HepG2 (cell line): ENCODE data around the gene VTN. TPM values are rescaled to one million over a fixed set of nuclear protein-coding genes. Genes with fewer than 3 reads are reported as not detected.
A peak's percentile ranks its signal among the peaks of the same experiment; 100 is the strongest.

Experiments used
- AHR ChIP-seq: IDR thresholded peaks from 2 replicates; pipeline ENCODE4 v1.6.1; 2018; ENCODE audit warnings: missing genetic modification reagents, missing compliant biosample characterization
- ATF5 ChIP-seq: sonication (generic); formaldehyde crosslinking; IDR thresholded peaks from 2 replicates; pipeline ENCODE4 v1.4.0; 2020; ENCODE audit warnings: mild to moderate bottlenecking, low read depth, missing genetic modification reagents
- ATF7-NPFF ChIP-seq: sonication (generic); formaldehyde crosslinking; IDR thresholded peaks from 2 replicates; pipeline ENCODE4 v1.8.1; 2023; ENCODE audit warnings: mild to moderate bottlenecking, low read depth, missing genetic modification reagents, moderate library complexity
- DR1 ChIP-seq: sonication (generic); formaldehyde crosslinking; IDR thresholded peaks from 2 replicates; pipeline ENCODE4 v1.8.0; 2021; ENCODE audit warnings: mild to moderate bottlenecking, missing genetic modification reagents, inconsistent platforms
- KAT7 ChIP-seq: IDR thresholded peaks from 2 replicates; pipeline ENCODE4 v1.6.1; 2018; ENCODE audit warnings: borderline replicate concordance, missing compliant biosample characterization
- KLF6 ChIP-seq: IDR thresholded peaks from 2 replicates; pipeline ENCODE4 v1.8.0; 2016; ENCODE audit warnings: missing biosample characterization, missing genetic modification reagents
- RFX1 ChIP-seq: fragments of 450-650 bp; IDR thresholded peaks from 2 replicates; pipeline ENCODE4 v1.6.1; 2017
- SMAD9 ChIP-seq: sonication (generic); formaldehyde crosslinking; IDR thresholded peaks from 2 replicates; pipeline ENCODE4 v1.5.1; 2020; ENCODE audit warnings: mild to moderate bottlenecking, missing genetic modification reagents
- ZNF121 ChIP-seq: sonication (generic); formaldehyde crosslinking; IDR thresholded peaks from 2 replicates; pipeline ENCODE4 v1.5.0; 2020; ENCODE audit warnings: mild to moderate bottlenecking, missing genetic modification reagents
- ZNF256 ChIP-seq: sonication (generic); formaldehyde crosslinking; conservative IDR thresholded peaks from 2 replicates; pipeline ENCODE4 v1.4.0; 2020; ENCODE audit warnings: missing genetic modification reagents
- ZNF274 ChIP-seq: sonication (generic); formaldehyde crosslinking; IDR thresholded peaks from 2 replicates; pipeline ENCODE4 v1.5.1; 2020; ENCODE audit warnings: mild to moderate bottlenecking, missing genetic modification reagents
- ZNF33B ChIP-seq: sonication (generic); formaldehyde crosslinking; IDR thresholded peaks from 2 replicates; pipeline ENCODE4 v1.5.1; 2020; ENCODE audit warnings: mild to moderate bottlenecking, missing genetic modification reagents
- ZSCAN22 ChIP-seq: sonication (generic); formaldehyde crosslinking; IDR thresholded peaks from 2 replicates; pipeline ENCODE4 v1.4.0; 2020; ENCODE audit warnings: mild to moderate bottlenecking, missing genetic modification reagents
- polyA plus RNA-seq, 8 experiments: library from polyadenylated mRNA; depleted of rRNA in 3 of 8; stranded (reverse) in 7 of 8; unstranded in 1 of 8; fragments of >200 nt; fragmentation: Illumina TruSeq in 4 of 8; extraction: Trizol in 4 of 8; gene quantifications; 2 replicates each; pipeline versions ENCODE4 v1.2.1 to v1.2.3, GENCODE V29; 2011 to 2016; ENCODE audit warnings: low read depth in 4 of 8, missing spikeins in 1 of 8, mixed read lengths in 1 of 8; ENCODE audit not compliant: insufficient read depth in 1 of 8
- total RNA-seq, 5 experiments: library from RNA; depleted of rRNA; stranded (reverse); fragments of >200 nt; fragmentation: Illumina TruSeq; extraction: Trizol; gene quantifications; 2 replicates each; pipeline ENCODE4 v1.2.3, GENCODE V29; 2016; ENCODE audit warnings: low read depth in 1 of 5
- TF ChIP-seq, protein P1 (sequence below): sonication (generic); formaldehyde crosslinking; IDR thresholded peaks from 2 replicates; pipeline ENCODE4 v1.5.0; 2020; ENCODE audit warnings: missing genetic modification reagents, mild to moderate bottlenecking, borderline replicate concordance
- TF ChIP-seq, protein P2 (sequence below): sonication (generic); formaldehyde crosslinking; IDR thresholded peaks from 2 replicates; pipeline ENCODE4 v1.4.0; 2020; ENCODE audit warnings: mild to moderate bottlenecking, missing genetic modification reagents
- TF ChIP-seq, protein P3 (sequence below): fragments of 450-650 bp; IDR thresholded peaks from 2 replicates; pipeline ENCODE4 v1.6.1; 2017; ENCODE audit warnings: mild to moderate bottlenecking
- TF ChIP-seq, protein P4 (sequence below): sonication (generic); formaldehyde crosslinking; IDR thresholded peaks from 2 replicates; pipeline ENCODE4 v1.4.0; 2020; ENCODE audit warnings: missing genetic modification reagents, borderline replicate concordance
- TF ChIP-seq, protein P5 (sequence below): IDR thresholded peaks from 2 replicates; pipeline ENCODE4 v1.6.1; 2016; ENCODE audit warnings: low read depth, control low read depth

VTN gene
- total and polyA plus RNA-seq, 2 of the 13 experiments (the other 11 are each of a cell fraction or from before 2014, with no cell fraction given) = 108 to 131 TPM

- TF ChIP-seq, protein P1, sequence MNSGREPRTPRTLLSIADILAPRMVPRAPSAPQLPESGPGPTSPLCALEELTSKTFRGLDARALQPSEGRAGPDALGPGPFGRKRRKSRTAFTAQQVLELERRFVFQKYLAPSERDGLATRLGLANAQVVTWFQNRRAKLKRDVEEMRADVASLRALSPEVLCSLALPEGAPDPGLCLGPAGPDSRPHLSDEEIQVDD (CRISPR knock-in tag) = no peak; the same call in 1 of the 2 replicates
- TF ChIP-seq AHR (CRISPR knock-in tag) (no peak), SMAD9 (CRISPR knock-in tag) (no peak), ZNF121 (CRISPR knock-in tag) (peak; percentile 77), RFX1 (no peak), KAT7 (CRISPR knock-in tag) (peak; percentile 74; the same call in 1 of the 2 replicates), DR1 (peak; percentile 78), ZNF256 (CRISPR knock-in tag) (no peak; the same call in 1 of the 2 replicates), ATF7-NPFF (CRISPR knock-in tag) (peak; percentile 79), ATF5 (no peak), ZNF274 (CRISPR knock-in tag) (no peak), ZSCAN22 (CRISPR knock-in tag) (0 out of 2 replicates have a peak, but pooled peaks have one; percentile 23), KLF6 (CRISPR knock-in tag) (peak; percentile 91), ZNF33B (CRISPR knock-in tag) (0 out of 2 replicates have a peak, but pooled peaks have one; percentile 24)
- TF ChIP-seq, protein P2, sequence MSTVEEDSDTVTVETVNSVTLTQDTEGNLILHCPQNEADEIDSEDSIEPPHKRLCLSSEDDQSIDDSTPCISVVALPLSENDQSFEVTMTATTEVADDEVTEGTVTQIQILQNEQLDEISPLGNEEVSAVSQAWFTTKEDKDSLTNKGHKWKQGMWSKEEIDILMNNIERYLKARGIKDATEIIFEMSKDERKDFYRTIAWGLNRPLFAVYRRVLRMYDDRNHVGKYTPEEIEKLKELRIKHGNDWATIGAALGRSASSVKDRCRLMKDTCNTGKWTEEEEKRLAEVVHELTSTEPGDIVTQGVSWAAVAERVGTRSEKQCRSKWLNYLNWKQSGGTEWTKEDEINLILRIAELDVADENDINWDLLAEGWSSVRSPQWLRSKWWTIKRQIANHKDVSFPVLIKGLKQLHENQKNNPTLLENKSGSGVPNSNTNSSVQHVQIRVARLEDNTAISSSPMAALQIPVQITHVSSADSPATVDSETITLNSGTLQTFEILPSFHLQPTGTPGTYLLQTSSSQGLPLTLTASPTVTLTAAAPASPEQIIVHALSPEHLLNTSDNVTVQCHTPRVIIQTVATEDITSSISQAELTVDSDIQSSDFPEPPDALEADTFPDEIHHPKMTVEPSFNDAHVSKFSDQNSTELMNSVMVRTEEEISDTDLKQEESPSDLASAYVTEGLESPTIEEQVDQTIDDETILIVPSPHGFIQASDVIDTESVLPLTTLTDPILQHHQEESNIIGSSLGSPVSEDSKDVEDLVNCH (CRISPR knock-in tag) = no peak
- TF ChIP-seq, protein P3, sequence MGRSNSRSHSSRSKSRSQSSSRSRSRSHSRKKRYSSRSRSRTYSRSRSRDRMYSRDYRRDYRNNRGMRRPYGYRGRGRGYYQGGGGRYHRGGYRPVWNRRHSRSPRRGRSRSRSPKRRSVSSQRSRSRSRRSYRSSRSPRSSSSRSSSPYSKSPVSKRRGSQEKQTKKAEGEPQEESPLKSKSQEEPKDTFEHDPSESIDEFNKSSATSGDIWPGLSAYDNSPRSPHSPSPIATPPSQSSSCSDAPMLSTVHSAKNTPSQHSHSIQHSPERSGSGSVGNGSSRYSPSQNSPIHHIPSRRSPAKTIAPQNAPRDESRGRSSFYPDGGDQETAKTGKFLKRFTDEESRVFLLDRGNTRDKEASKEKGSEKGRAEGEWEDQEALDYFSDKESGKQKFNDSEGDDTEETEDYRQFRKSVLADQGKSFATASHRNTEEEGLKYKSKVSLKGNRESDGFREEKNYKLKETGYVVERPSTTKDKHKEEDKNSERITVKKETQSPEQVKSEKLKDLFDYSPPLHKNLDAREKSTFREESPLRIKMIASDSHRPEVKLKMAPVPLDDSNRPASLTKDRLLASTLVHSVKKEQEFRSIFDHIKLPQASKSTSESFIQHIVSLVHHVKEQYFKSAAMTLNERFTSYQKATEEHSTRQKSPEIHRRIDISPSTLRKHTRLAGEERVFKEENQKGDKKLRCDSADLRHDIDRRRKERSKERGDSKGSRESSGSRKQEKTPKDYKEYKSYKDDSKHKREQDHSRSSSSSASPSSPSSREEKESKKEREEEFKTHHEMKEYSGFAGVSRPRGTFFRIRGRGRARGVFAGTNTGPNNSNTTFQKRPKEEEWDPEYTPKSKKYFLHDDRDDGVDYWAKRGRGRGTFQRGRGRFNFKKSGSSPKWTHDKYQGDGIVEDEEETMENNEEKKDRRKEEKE = no peak
- TF ChIP-seq, protein P4, sequence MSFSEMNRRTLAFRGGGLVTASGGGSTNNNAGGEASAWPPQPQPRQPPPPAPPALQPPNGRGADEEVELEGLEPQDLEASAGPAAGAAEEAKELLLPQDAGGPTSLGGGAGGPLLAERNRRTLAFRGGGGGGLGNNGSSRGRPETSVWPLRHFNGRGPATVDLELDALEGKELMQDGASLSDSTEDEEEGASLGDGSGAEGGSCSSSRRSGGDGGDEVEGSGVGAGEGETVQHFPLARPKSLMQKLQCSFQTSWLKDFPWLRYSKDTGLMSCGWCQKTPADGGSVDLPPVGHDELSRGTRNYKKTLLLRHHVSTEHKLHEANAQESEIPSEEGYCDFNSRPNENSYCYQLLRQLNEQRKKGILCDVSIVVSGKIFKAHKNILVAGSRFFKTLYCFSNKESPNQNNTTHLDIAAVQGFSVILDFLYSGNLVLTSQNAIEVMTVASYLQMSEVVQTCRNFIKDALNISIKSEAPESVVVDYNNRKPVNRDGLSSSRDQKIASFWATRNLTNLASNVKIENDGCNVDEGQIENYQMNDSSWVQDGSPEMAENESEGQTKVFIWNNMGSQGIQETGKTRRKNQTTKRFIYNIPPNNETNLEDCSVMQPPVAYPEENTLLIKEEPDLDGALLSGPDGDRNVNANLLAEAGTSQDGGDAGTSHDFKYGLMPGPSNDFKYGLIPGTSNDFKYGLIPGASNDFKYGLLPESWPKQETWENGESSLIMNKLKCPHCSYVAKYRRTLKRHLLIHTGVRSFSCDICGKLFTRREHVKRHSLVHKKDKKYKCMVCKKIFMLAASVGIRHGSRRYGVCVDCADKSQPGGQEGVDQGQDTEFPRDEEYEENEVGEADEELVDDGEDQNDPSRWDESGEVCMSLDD (CRISPR knock-in tag) = 0 out of 2 replicates have a peak, but pooled peaks have one; percentile 26
- TF ChIP-seq, protein P5, sequence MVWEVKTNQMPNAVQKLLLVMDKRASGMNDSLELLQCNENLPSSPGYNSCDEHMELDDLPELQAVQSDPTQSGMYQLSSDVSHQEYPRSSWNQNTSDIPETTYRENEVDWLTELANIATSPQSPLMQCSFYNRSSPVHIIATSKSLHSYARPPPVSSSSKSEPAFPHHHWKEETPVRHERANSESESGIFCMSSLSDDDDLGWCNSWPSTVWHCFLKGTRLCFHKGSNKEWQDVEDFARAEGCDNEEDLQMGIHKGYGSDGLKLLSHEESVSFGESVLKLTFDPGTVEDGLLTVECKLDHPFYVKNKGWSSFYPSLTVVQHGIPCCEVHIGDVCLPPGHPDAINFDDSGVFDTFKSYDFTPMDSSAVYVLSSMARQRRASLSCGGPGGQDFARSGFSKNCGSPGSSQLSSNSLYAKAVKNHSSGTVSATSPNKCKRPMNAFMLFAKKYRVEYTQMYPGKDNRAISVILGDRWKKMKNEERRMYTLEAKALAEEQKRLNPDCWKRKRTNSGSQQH = peak; percentile 84; the same call in 1 of the 2 replicates
These were observed 12.8 kb downstream of the VTN start, which contains the start of gene POLDIP2 (continued) for GRCh38 chr17:28357061-28357900.
